HepG2 (cell line): ENCODE measurements around the gene SNAP29. TPM values are rescaled to one million over a fixed set of nuclear protein-coding genes. Genes with fewer than 3 reads are reported as not detected.

ENCODE experiments used
- ATAC-seq: fragments of 200-7000 bp; cut with Tn5 transposase; 3 replicates; pipeline ENCODE4 v1.9.1; 2020; ENCODE audit warnings: mild to moderate bottlenecking, moderate library complexity
- BruUV-seq: library from RNA; stranded (reverse); fragments of 400-500 nt; replicated peaks from 2 replicates; lab custom pipeline; 2021; lab: Mats Ljungman, UMichigan
- CTCF ChIA-PET: fragments of 300-600 bp; formaldehyde crosslinking; extraction: SDS; loops from one replicate; lab custom pipeline; 2021; ENCODE audit warnings: low total read pairs, inconsistent platforms, low intra/inter-chr PET ratio; lab: Yijun Ruan, JAX
- POLR2A ChIA-PET: fragments of 350-600 bp; sonication (Branson Sonifier 250); formaldehyde crosslinking; loops from one replicate; lab custom pipeline; 2020; ENCODE audit warnings: antibody characterized with exemption, inconsistent platforms; lab: Yijun Ruan, JAX
- DNase-seq: peaks from one replicate; pipeline ENCODE4 v3.0.0-alpha.2; 2015; ENCODE audit warnings: low spot score
- FAIRE-seq: peaks from 3 replicates; lab custom pipeline; 2011; peaks lifted over from hg19 to GRCh38; lab: Jason Lieb, UNC
- H2AFZ ChIP-seq: one replicate; pipeline ENCODE4 v1.6.1; 2011; ENCODE audit warnings: low read length, inconsistent platforms
- H3K27ac ChIP-seq: fragments of 300-600 bp; 3 replicates; pipeline ENCODE4 v1.8.0; 2011; ENCODE audit warnings: mixed run types, mild to moderate bottlenecking, mixed read lengths, low read length, inconsistent platforms; ENCODE audit not compliant: insufficient read depth; ENCODE audit errors: extremely low read length
- H3K27me3 ChIP-seq, 2 experiments: fragments of 200-600 bp in 1 of 2; 2 replicates in 1 of 2; 3 replicates in 1 of 2; pipeline versions ENCODE4 v1.6.0 to v1.8.0; 2011; ENCODE audit warnings: low read length in 2 of 2, mild to moderate bottlenecking in 2 of 2, moderate library complexity in 2 of 2, inconsistent platforms in 1 of 2; ENCODE audit not compliant: insufficient read depth in 2 of 2, control insufficient read depth in 1 of 2
- H3K36me3 ChIP-seq, 2 experiments: fragments of 200-600 bp in 1 of 2; replicated peaks in 1 of 2; 2 replicates in 1 of 2; 3 replicates in 1 of 2; pipeline versions ENCODE4 v1.5.1 to v1.8.0; 2011; ENCODE audit warnings: low read length in 2 of 2, inconsistent platforms in 1 of 2; ENCODE audit not compliant: insufficient read depth in 2 of 2, control insufficient read depth in 1 of 2
- H3K4me1 ChIP-seq: 2 replicates; pipeline ENCODE4 v1.5.1; 2012; ENCODE audit warnings: low read length, inconsistent platforms; ENCODE audit not compliant: insufficient read depth
- H3K4me2 ChIP-seq: 2 replicates; pipeline ENCODE4 v1.6.0; 2011; ENCODE audit warnings: low read depth, low read length, inconsistent platforms
- H3K4me3 ChIP-seq, 3 experiments: fragments of 200-600 bp in 1 of 3; sonication (generic), shearing (Covaris generic) in 1 of 3; replicated peaks in 1 of 3; 2 replicates each; pipeline ENCODE4 v1.5.1; 2011 to 2016; ENCODE audit warnings: low read length in 3 of 3, inconsistent platforms in 2 of 3, low read depth in 2 of 3, mild to moderate bottlenecking in 2 of 3, control low read depth in 1 of 3, mixed read lengths in 1 of 3; ENCODE audit not compliant: insufficient read depth in 1 of 3
- H3K79me2 ChIP-seq: one replicate; pipeline ENCODE4 v1.6.1; 2011; ENCODE audit warnings: low read length, inconsistent platforms; ENCODE audit not compliant: insufficient read depth
- H3K9ac ChIP-seq: 2 replicates; pipeline ENCODE4 v1.6.0; 2011; ENCODE audit warnings: mild to moderate bottlenecking, low read depth, low read length, inconsistent platforms; ENCODE audit not compliant: insufficient read depth
- H3K9me3 ChIP-seq: 2 replicates; pipeline ENCODE4 v1.5.1; 2012; ENCODE audit warnings: mild to moderate bottlenecking, low read length
- H4K20me1 ChIP-seq: 2 replicates; pipeline ENCODE4 v1.6.0; 2011; ENCODE audit warnings: inconsistent platforms, mild to moderate bottlenecking, low read length, moderate library complexity; ENCODE audit not compliant: insufficient read depth
- AKAP8 ChIP-seq: sonication (generic); formaldehyde crosslinking; IDR thresholded peaks from 2 replicates; pipeline ENCODE4 v1.5.1; 2020; ENCODE audit warnings: mild to moderate bottlenecking, missing genetic modification reagents
- ARNT ChIP-seq: fragments of 450-650 bp; IDR thresholded peaks from 2 replicates; pipeline ENCODE4 v1.6.1; 2017
- ARNT2 ChIP-seq: sonication (generic); formaldehyde crosslinking; IDR thresholded peaks from 2 replicates; pipeline ENCODE4 v1.8.0; 2022; ENCODE audit warnings: mild to moderate bottlenecking, low read depth, missing genetic modification reagents, moderate library complexity
- CEBPB ChIP-seq: IDR thresholded peaks from 2 replicates; pipeline ENCODE4 v1.6.1; 2011; ENCODE audit warnings: low read depth, low read length, improper control_type of control experiment, borderline replicate concordance
- CHCHD3 ChIP-seq: sonication (generic); formaldehyde crosslinking; IDR thresholded peaks from 2 replicates; pipeline ENCODE4 v1.8.0; 2022; ENCODE audit warnings: mild to moderate bottlenecking, missing genetic modification reagents, moderate library complexity
- FOXK2 ChIP-seq: fragments of 450-650 bp; IDR thresholded peaks from 2 replicates; pipeline ENCODE4 v1.6.1; 2016
- HCFC1 ChIP-seq: fragments of 150-350 bp; IDR thresholded peaks from 2 replicates; pipeline ENCODE4 v1.6.1; 2014; ENCODE audit warnings: low read depth, low read length
- MAFG ChIP-seq: sonication (generic); formaldehyde crosslinking; IDR thresholded peaks from 2 replicates; pipeline ENCODE4 v1.5.1; 2020; ENCODE audit warnings: mild to moderate bottlenecking, missing genetic modification reagents
- MED8 ChIP-seq: sonication (generic); formaldehyde crosslinking; IDR thresholded peaks from 2 replicates; pipeline ENCODE4 v1.8.1; 2023; ENCODE audit warnings: mild to moderate bottlenecking, missing genetic modification reagents; ENCODE audit not compliant: insufficient replicate concordance
- SAFB2 ChIP-seq: sonication (generic); formaldehyde crosslinking; IDR thresholded peaks from 2 replicates; pipeline ENCODE4 v1.5.1; 2020; ENCODE audit warnings: missing genetic modification reagents, low read depth, mild to moderate bottlenecking, borderline replicate concordance
- SNAI1 ChIP-seq: sonication (generic); formaldehyde crosslinking; IDR thresholded peaks from 2 replicates; pipeline ENCODE4 v1.5.0; 2020; ENCODE audit warnings: mild to moderate bottlenecking, missing genetic modification reagents, borderline replicate concordance
- SOX5 ChIP-seq: IDR thresholded peaks from 2 replicates; pipeline ENCODE4 v1.6.1; 2016; ENCODE audit warnings: borderline replicate concordance
- SP5 ChIP-seq: IDR thresholded peaks from 2 replicates; pipeline ENCODE4 v1.6.1; 2016; ENCODE audit warnings: low read depth, borderline replicate concordance
- ZNF138 ChIP-seq: sonication (generic); formaldehyde crosslinking; IDR thresholded peaks from 2 replicates; pipeline ENCODE4 v1.5.0; 2020; ENCODE audit warnings: mild to moderate bottlenecking, low read depth, missing genetic modification reagents
- ZNF274 ChIP-seq: sonication (generic); formaldehyde crosslinking; IDR thresholded peaks from 2 replicates; pipeline ENCODE4 v1.5.1; 2020; ENCODE audit warnings: mild to moderate bottlenecking, missing genetic modification reagents
- ZNF281 ChIP-seq: sonication (generic); formaldehyde crosslinking; IDR thresholded peaks from 2 replicates; pipeline ENCODE4 v1.4.0; 2020; ENCODE audit warnings: missing genetic modification reagents, borderline replicate concordance
- ZNF337 ChIP-seq: sonication (generic); formaldehyde crosslinking; IDR thresholded peaks from 2 replicates; pipeline ENCODE4 v1.5.1; 2020; ENCODE audit warnings: missing genetic modification reagents, low read depth, mild to moderate bottlenecking, borderline replicate concordance
- ZNF350 ChIP-seq: sonication (generic); formaldehyde crosslinking; IDR thresholded peaks from 2 replicates; pipeline ENCODE4 v1.4.0; 2020; ENCODE audit warnings: mild to moderate bottlenecking, low read depth, missing genetic modification reagents, borderline replicate concordance
- ZNF446 ChIP-seq: sonication (generic); formaldehyde crosslinking; IDR thresholded peaks from 2 replicates; pipeline ENCODE4 v1.5.0; 2020; ENCODE audit warnings: mild to moderate bottlenecking, missing genetic modification reagents
- ZNF580 ChIP-seq: IDR thresholded peaks from 2 replicates; pipeline ENCODE4 v1.6.1; 2016; ENCODE audit warnings: low read depth, borderline replicate concordance
- ZNF614 ChIP-seq: IDR thresholded peaks from 2 replicates; pipeline ENCODE4 v1.6.1; 2018; ENCODE audit warnings: missing biosample characterization, missing genetic modification reagents, inconsistent platforms, borderline replicate concordance
- ZNF713 ChIP-seq: sonication (generic); formaldehyde crosslinking; IDR thresholded peaks from 2 replicates; pipeline ENCODE4 v1.4.0; 2020; ENCODE audit warnings: mild to moderate bottlenecking, missing genetic modification reagents
- ZSCAN12 ChIP-seq: sonication (generic); formaldehyde crosslinking; IDR thresholded peaks from 2 replicates; pipeline ENCODE4 v1.9.0; 2021; ENCODE audit warnings: mild to moderate bottlenecking, missing genetic modification reagents
- WGBS: methylation state at CpG from one replicate; pipeline ENCODE4 v1.1.6; 2017; ENCODE audit warnings: low lambda C conversion rate; 5-methylcytosine and 5-hydroxymethylcytosine counted together
- in situ Hi-C: cut with HindIII; loops from 2 replicates; pipeline ENCODE4 v1.10.0; 2017; ENCODE audit warnings: low pct_unique_long_range_greater_than_20kb; ENCODE audit not compliant: extremely low pct_ligation_motif_present
- intact Hi-C: fragments of 100-400 bp; cut with micrococcal nuclease; formaldehyde crosslinking; loops from one replicate; pipeline ENCODE4 v1.10.0; 2022; ENCODE audit not compliant: unreplicated experiment
- polyA plus RNA-seq, 8 experiments: library from polyadenylated mRNA; depleted of rRNA in 3 of 8; stranded (reverse) in 7 of 8; unstranded in 1 of 8; fragments of >200 nt; fragmentation: Illumina TruSeq in 4 of 8; extraction: Trizol in 4 of 8; gene quantifications; 2 replicates each; pipeline versions ENCODE4 v1.2.1 to v1.2.3, GENCODE V29; 2011 to 2016; ENCODE audit warnings: low read depth in 4 of 8, missing spikeins in 1 of 8, mixed read lengths in 1 of 8; ENCODE audit not compliant: insufficient read depth in 1 of 8
- total RNA-seq, 5 experiments: library from RNA; depleted of rRNA; stranded (reverse); fragments of >200 nt; fragmentation: Illumina TruSeq; extraction: Trizol; gene quantifications; 2 replicates each; pipeline ENCODE4 v1.2.3, GENCODE V29; 2016; ENCODE audit warnings: low read depth in 1 of 5
- TF ChIP-seq, protein P1 (sequence below): IDR thresholded peaks from 2 replicates; pipeline ENCODE4 v1.6.1; 2016; ENCODE audit warnings: control low read depth

The SNAP29 gene
- total and polyA plus RNA-seq, 2 of the 13 experiments (the other 11 are each of a cell fraction or from before 2014, with no cell fraction given) = 12.3 to 30.7 TPM

DNA sequence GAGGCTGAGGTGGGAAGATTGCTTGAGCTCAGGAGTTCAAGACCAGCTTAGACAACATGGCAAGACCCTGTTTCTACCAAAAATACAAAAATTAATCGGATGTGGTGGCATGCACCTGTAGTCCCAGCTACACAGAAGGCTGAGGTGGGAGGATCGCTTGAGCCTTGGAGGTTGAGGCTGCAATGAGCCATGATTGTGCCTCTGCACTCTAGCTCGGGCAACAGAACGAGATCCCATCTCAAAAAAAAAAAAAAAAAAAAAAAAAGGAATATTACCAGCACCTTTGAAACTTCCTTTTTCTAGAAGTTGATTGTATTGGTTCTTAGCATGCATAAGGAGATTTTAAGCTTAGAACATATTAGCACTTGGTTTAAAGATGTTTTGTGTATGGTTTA is 69.8 kb downstream of the SNAP29 start (continued):
- TF ChIP-seq ZNF713 (CRISPR knock-in tag) = no peak
- TF ChIP-seq ZNF337 (CRISPR knock-in tag) = no peak
- TF ChIP-seq ZNF614 (CRISPR knock-in tag) = no peak
- no peak for TF ChIP-seq FOXK2
- TF ChIP-seq, protein P1, sequence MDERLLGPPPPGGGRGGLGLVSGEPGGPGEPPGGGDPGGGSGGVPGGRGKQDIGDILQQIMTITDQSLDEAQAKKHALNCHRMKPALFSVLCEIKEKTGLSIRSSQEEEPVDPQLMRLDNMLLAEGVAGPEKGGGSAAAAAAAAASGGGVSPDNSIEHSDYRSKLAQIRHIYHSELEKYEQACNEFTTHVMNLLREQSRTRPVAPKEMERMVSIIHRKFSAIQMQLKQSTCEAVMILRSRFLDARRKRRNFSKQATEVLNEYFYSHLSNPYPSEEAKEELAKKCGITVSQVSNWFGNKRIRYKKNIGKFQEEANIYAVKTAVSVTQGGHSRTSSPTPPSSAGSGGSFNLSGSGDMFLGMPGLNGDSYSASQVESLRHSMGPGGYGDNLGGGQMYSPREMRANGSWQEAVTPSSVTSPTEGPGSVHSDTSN = no peak
- TF ChIP-seq HCFC1 = no peak
- no peak for TF ChIP-seq SOX5
- no peak for TF ChIP-seq ZNF274 (CRISPR knock-in tag)
- no peak for TF ChIP-seq ZSCAN12 (CRISPR knock-in tag)
- TF ChIP-seq ARNT = no peak
- TF ChIP-seq CEBPB = no peak
- TF ChIP-seq, all 625 proteins: peak for 0

DNA sequence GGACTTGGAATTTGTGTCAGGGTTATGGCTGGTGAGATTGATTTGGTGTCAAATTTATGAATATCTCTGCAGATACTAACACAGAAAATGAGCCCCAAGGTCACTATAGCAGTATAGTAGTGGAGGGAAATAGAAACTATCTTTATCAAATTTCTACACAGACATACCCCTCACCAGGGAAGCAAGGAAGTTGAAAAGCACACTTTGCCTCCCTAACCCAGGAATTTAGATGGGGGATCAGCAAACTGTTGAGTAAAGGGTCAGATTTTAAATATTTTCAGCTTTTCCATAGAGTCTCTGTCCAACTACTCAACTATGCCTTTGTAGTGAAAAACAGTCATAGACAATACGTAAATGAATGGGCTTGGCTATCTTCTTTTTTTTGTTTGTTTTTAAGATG is 71.2 kb downstream of the SNAP29 start:
- Histone ChIP-seq H3K4me1 (peaks cover 69% of the 10 kb centered on the region), H3K27ac (no peak overlapping the region), H3K36me3 (peaks cover 15 to 43% of the 10 kb centered on the region in 2 experiments; a peak in 4 of 5 replicates), H2AFZ (no peak overlapping the region), H3K9ac (no peak overlapping the region), H4K20me1 (peaks cover 92% of the 10 kb centered on the region), H3K79me2 (peaks cover 93% of the 10 kb centered on the region), H3K9me3 (no peaks in the 10 kb centered on the region), H3K4me2 (no peak overlapping the region), H3K4me3 (no peak overlapping the region), H3K27me3 (no peaks in the 10 kb centered on the region)
- in situ Hi-C loops (no loop called here), intact Hi-C loops (no loop called here)
- 88% methylated on average over 1 of the region's 1 CpG for WGBS
- BruUV-seq = no TSS peak
- FAIRE-seq (no peak), DNase-seq (no peak), ATAC-seq (no peak)
- CTCF ChIA-PET = no interaction called here
- POLR2A ChIA-PET = no interaction called here
- TF ChIP-seq ZNF281 (CRISPR knock-in tag) (no peak), ZNF446 (no peak), MED8 (CRISPR knock-in tag) (no peak), ZNF580 (CRISPR knock-in tag) (no peak), ZNF138 (CRISPR knock-in tag) (no peak), SP5 (no peak), AKAP8 (no peak), SNAI1 (CRISPR knock-in tag) (no peak), SAFB2 (no peak), ZNF350 (CRISPR knock-in tag) (no peak), CHCHD3 (CRISPR knock-in tag) (no peak), MAFG (CRISPR knock-in tag) (no peak), ARNT2 (CRISPR knock-in tag) (no peak)
